Left ventricle myocardium inferior (tissue), 1 donor: ENCODE data around the gene EXOSC7. TPM values are rescaled to one million over a fixed set of nuclear protein-coding genes. Genes with fewer than 3 reads are reported as not detected.

Source experiments
- DNase-seq: peaks from one replicate; pipeline ENCODE4 v3.0.0-alpha.2; 2020
- H3K27ac ChIP-seq: fragments of 200-600 bp; replicated peaks from 2 replicates; pipeline ENCODE4 v1.8.0; 2021
- H3K27me3 ChIP-seq: fragments of 200-600 bp; 2 replicates; pipeline ENCODE4 v1.8.0; 2021; ENCODE audit warnings: low read depth
- H3K36me3 ChIP-seq: fragments of 200-600 bp; 2 replicates; pipeline ENCODE4 v1.8.0; 2021
- H3K4me1 ChIP-seq: fragments of 200-600 bp; 2 replicates; pipeline ENCODE4 v1.8.0; 2021
- H3K4me3 ChIP-seq: fragments of 200-600 bp; 2 replicates; pipeline ENCODE4 v1.8.0; 2021; ENCODE audit warnings: mild to moderate bottlenecking, moderate library complexity
- H3K9me3 ChIP-seq: fragments of 200-600 bp; replicated peaks from 2 replicates; pipeline ENCODE4 v1.8.0; 2021
- CTCF ChIP-seq: fragments of 200-600 bp; IDR thresholded peaks from 2 replicates; pipeline ENCODE4 v1.8.0; 2021; ENCODE audit warnings: antibody characterized with exemption, mild to moderate bottlenecking, borderline replicate concordance
- intact Hi-C: fragments of 100-400 bp; cut with micrococcal nuclease; formaldehyde crosslinking; loops from one replicate; pipeline ENCODE4 v1.11.0; 2022
- total RNA-seq: library from RNA; stranded (reverse); fragmentation: NEBNext Ultra II Directional; extraction: Animal tissue kit (Norgen Biotek cat#: 25700); gene quantifications from one replicate; pipeline ENCODE4 v1.2.1, GENCODE V29; 2021
- donor health status: DM: no; HTN: yes; CAD: no; lungs with severe emphysema.

EXOSC7 gene
- total RNA-seq, 1 donor from 2014 or later: 27.2 TPM

- peak; percentile 20 for TF ChIP-seq CTCF
- H3K36me3 ChIP-seq: peaks cover 71% of the 10 kb centered on the region
Measured at GRCh38 chr3:45001738-45002137, 25.7 kb downstream of the EXOSC7 start.

GRCh38 chr3:45002139-45002660 lies 26.2 kb downstream of the EXOSC7 start:
- Histone ChIP-seq H3K27me3 (no peaks in the 10 kb centered on the region), H3K27ac (peak overlapping the region; percentile 82), H3K4me3 (no peak overlapping the region), H3K9me3 (peaks cover 8% of the 10 kb centered on the region), H3K36me3 (peaks cover 68% of the 10 kb centered on the region), H3K4me1 (peaks cover 51% of the 10 kb centered on the region)
- no peak for TF ChIP-seq CTCF
- no peak for DNase-seq
- intact Hi-C loops: no loop called here

More at GRCh38 chr3:45001738-45002137, 25.7 kb downstream of the EXOSC7 start:
- Histone ChIP-seq H3K4me1 (peaks cover 48% of the 10 kb centered on the region), H3K27me3 (no peaks in the 10 kb centered on the region), H3K9me3 (peaks cover 8% of the 10 kb centered on the region), H3K4me3 (no peak overlapping the region), H3K27ac (peak overlapping the region; percentile 82)
- intact Hi-C loops: no loop called here
- no peak for DNase-seq

- DNase-seq: no peak
- peak overlapping the region; percentile 82 for H3K27ac ChIP-seq
- intact Hi-C loops: no loop called here
- H3K4me1 ChIP-seq: peaks cover 56% of the 10 kb centered on the region
- no peak for TF ChIP-seq CTCF
- no peak overlapping the region for H3K4me3 ChIP-seq
- H3K36me3 ChIP-seq: peaks cover 68% of the 10 kb centered on the region
- H3K9me3 ChIP-seq: peaks cover 8% of the 10 kb centered on the region
- H3K27me3 ChIP-seq: no peaks in the 10 kb centered on the region
Measured at GRCh38 chr3:45002720-45003119, 26.7 kb downstream of the EXOSC7 start.

- DNase-seq: no peak
- Histone ChIP-seq H3K9me3 (peaks cover 8% of the 10 kb centered on the region), H3K27ac (peak overlapping the region; percentile 82), H3K4me1 (peaks cover 63% of the 10 kb centered on the region), H3K4me3 (no peak overlapping the region), H3K27me3 (no peaks in the 10 kb centered on the region), H3K36me3 (peaks cover 64% of the 10 kb centered on the region)
- intact Hi-C loops: no loop called here
- no peak for TF ChIP-seq CTCF
Measured at GRCh38 chr3:45003406-45003805, 27.4 kb downstream of the EXOSC7 start.

- peak overlapping the region; percentile 82 for H3K27ac ChIP-seq
- DNase-seq: no peak
- H3K4me3 ChIP-seq: no peak overlapping the region
- peaks cover 60% of the 10 kb centered on the region for H3K36me3 ChIP-seq
- peaks cover 64% of the 10 kb centered on the region for H3K4me1 ChIP-seq
- intact Hi-C loops: no loop called here
- TF ChIP-seq CTCF: no peak
- peaks cover 8% of the 10 kb centered on the region for H3K9me3 ChIP-seq
- H3K27me3 ChIP-seq: no peaks in the 10 kb centered on the region
Measured at GRCh38 chr3:45003859-45004258, 27.8 kb downstream of the EXOSC7 start.
